Measurements from ENCODE around the gene PATZ1. TPM values are rescaled to one million over a fixed set of nuclear protein-coding genes. Genes with fewer than 3 reads are reported as not detected.
"Not testable (repeated sequence)": the region's sequence is repeated elsewhere in the genome, so short reads cannot be mapped to it uniquely, and the experiment has no call there.

Gene PATZ1, protein sequence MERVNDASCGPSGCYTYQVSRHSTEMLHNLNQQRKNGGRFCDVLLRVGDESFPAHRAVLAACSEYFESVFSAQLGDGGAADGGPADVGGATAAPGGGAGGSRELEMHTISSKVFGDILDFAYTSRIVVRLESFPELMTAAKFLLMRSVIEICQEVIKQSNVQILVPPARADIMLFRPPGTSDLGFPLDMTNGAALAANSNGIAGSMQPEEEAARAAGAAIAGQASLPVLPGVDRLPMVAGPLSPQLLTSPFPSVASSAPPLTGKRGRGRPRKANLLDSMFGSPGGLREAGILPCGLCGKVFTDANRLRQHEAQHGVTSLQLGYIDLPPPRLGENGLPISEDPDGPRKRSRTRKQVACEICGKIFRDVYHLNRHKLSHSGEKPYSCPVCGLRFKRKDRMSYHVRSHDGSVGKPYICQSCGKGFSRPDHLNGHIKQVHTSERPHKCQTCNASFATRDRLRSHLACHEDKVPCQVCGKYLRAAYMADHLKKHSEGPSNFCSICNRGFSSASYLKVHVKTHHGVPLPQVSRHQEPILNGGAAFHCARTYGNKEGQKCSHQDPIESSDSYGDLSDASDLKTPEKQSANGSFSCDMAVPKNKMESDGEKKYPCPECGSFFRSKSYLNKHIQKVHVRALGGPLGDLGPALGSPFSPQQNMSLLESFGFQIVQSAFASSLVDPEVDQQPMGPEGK
- 10 to 100 TPM; 14.1 to 17.6 TPM for total RNA-seq
- polyA plus RNA-seq, result 10 to 100 TPM in 1 of 2 donors, 1 to 10 TPM in 1; 3.3 to 11.5 TPM
- long read RNA-seq, donor 1, partial matches to known transcripts, result 3 of 13 reads
- long read RNA-seq, donor 1, other reads (novel, unspliced or antisense), result 5 of 13 reads
- long read RNA-seq, donor 2, partial matches to known transcripts, result 2 of 19 reads
- long read RNA-seq, donor 2, other reads (novel, unspliced or antisense), result 3 of 19 reads

- no peaks in the 10 kb centered on the region for H3K36me3 ChIP-seq (ENCODE audit: control insufficient read depth in 1 of 2, insufficient read depth in 2 of 2, low read length in 1 of 2)
- no peaks in the 10 kb centered on the region for H3K27me3 ChIP-seq (ENCODE audit: control insufficient read depth in 1 of 2, insufficient read depth in 2 of 2, low read length in 1 of 2)
- intact Hi-C loops (cut with DNase I), result loop anchor here in 1 of 2 donors (2.0 kb wide), 1 partner anchor 53 kb away; the partner anchor contains the start of gene DRG1
- peak within 1 kb of the TSS; percentile 66 to 94 for H3K4me3 ChIP-seq (ENCODE audit: low read length in 2 of 2)
- 0 to 1% methylated on average over 13 to 41 of the region's 41 CpGs for WGBS, 2 donors
- peak; percentile 23 for ATAC-seq (ENCODE audit: low FRiP score)
- H3K27ac ChIP-seq (ENCODE audit: low read depth in 1 of 2, low read length in 2 of 2), result peak within 1 kb of the TSS in 1 of 2 donors; percentile 33
- DNase-seq, result peak in 1 of 2 donors; percentile 84
- peaks cover 0 to 3% of the 10 kb centered on the region in 2 donors for H3K4me1 ChIP-seq (ENCODE audit: control insufficient read depth in 1 of 2, insufficient read depth in 2 of 2, low read length in 2 of 2)
- H3K9me3 ChIP-seq (ENCODE audit: control insufficient read depth, low read length), result no peaks in the 10 kb centered on the region
Measured at GRCh38 chr22:31346255-31346732, at the start of gene PATZ1. Gene PATZ1, minus strand, starts transcription at chr22:31346346. Its CDS starts 744 bp downstream, at chr22:31345602.

- Histone ChIP-seq H3K4me1 (ENCODE audit: control insufficient read depth in 1 of 2, insufficient read depth in 2 of 2, low read length in 2 of 2) (no peaks in the 10 kb centered on the region), H3K9me3 (ENCODE audit: control insufficient read depth, low read length) (no peaks in the 10 kb centered on the region), H3K27ac (ENCODE audit: low read depth in 1 of 2, low read length in 2 of 2) (no peak overlapping the region), H3K36me3 (ENCODE audit: control insufficient read depth in 1 of 2, insufficient read depth in 2 of 2, low read length in 1 of 2) (no peaks in the 10 kb centered on the region), H3K4me3 (ENCODE audit: low read length in 2 of 2) (no peak overlapping the region), H3K27me3 (ENCODE audit: control insufficient read depth in 1 of 2, insufficient read depth in 2 of 2, low read length in 1 of 2) (no peaks in the 10 kb centered on the region)
- ATAC-seq (ENCODE audit: low FRiP score), result no peak
- WGBS, 2 donors, result 59 to 67% methylated on average over 3 of the region's 3 CpGs
- intact Hi-C loops (cut with DNase I), result no loop called here
- DNase-seq, result no peak
Measured at GRCh38 chr22:31394326-31394725, 48.2 kb upstream of the PATZ1 start.

GRCh38 chr22:31393893-31394292 is 47.7 kb upstream of the PATZ1 start:
- 92 to 94% methylated on average over 2 of the region's 2 CpGs for WGBS, 2 donors
- no peaks in the 10 kb centered on the region for H3K36me3 ChIP-seq (ENCODE audit: control insufficient read depth in 1 of 2, insufficient read depth in 2 of 2, low read length in 1 of 2)
- H3K4me1 ChIP-seq (ENCODE audit: control insufficient read depth in 1 of 2, insufficient read depth in 2 of 2, low read length in 2 of 2), result no peaks in the 10 kb centered on the region
- ATAC-seq (ENCODE audit: low FRiP score) (no peak), DNase-seq (no peak)
- H3K4me3 ChIP-seq (ENCODE audit: low read length in 2 of 2), result no peak overlapping the region
- H3K27me3 ChIP-seq (ENCODE audit: control insufficient read depth in 1 of 2, insufficient read depth in 2 of 2, low read length in 1 of 2), result no peaks in the 10 kb centered on the region
- intact Hi-C loops (cut with DNase I), result no loop called here
- no peaks in the 10 kb centered on the region for H3K9me3 ChIP-seq (ENCODE audit: control insufficient read depth, low read length)
- H3K27ac ChIP-seq (ENCODE audit: low read depth in 1 of 2, low read length in 2 of 2), result no peak overlapping the region

- H3K36me3 ChIP-seq (ENCODE audit: control insufficient read depth in 1 of 2, insufficient read depth in 2 of 2, low read length in 1 of 2); H3K4me3 ChIP-seq (ENCODE audit: low read length in 2 of 2); intact Hi-C loops (cut with DNase I); H3K9me3 ChIP-seq (ENCODE audit: control insufficient read depth, low read length); ATAC-seq (ENCODE audit: low FRiP score); H3K27me3 ChIP-seq (ENCODE audit: control insufficient read depth in 1 of 2, insufficient read depth in 2 of 2, low read length in 1 of 2); H3K27ac ChIP-seq (ENCODE audit: low read depth in 1 of 2, low read length in 2 of 2); H3K4me1 ChIP-seq (ENCODE audit: control insufficient read depth in 1 of 2, insufficient read depth in 2 of 2, low read length in 2 of 2); DNase-seq: not testable (repeated sequence)
- 69 to 75% methylated on average over 6 of the region's 6 CpGs for WGBS, 2 donors
Measured at GRCh38 chr22:31378651-31379050, 32.5 kb upstream of the PATZ1 start.

- Histone ChIP-seq H3K36me3 (ENCODE audit: control insufficient read depth in 1 of 2, insufficient read depth in 2 of 2, low read length in 1 of 2) (no peaks in the 10 kb centered on the region), H3K4me1 (ENCODE audit: control insufficient read depth in 1 of 2, insufficient read depth in 2 of 2, low read length in 2 of 2) (no peaks in the 10 kb centered on the region), H3K4me3 (ENCODE audit: low read length in 2 of 2) (no peak overlapping the region), H3K9me3 (ENCODE audit: control insufficient read depth, low read length) (no peaks in the 10 kb centered on the region), H3K27me3 (ENCODE audit: control insufficient read depth in 1 of 2, insufficient read depth in 2 of 2, low read length in 1 of 2) (no peaks in the 10 kb centered on the region), H3K27ac (ENCODE audit: low read depth in 1 of 2, low read length in 2 of 2) (no peak overlapping the region)
- DNase-seq (no peak), ATAC-seq (ENCODE audit: low FRiP score) (no peak)
- intact Hi-C loops (cut with DNase I), result no loop called here
- 67 to 80% methylated on average over 3 of the region's 3 CpGs for WGBS, 2 donors
Measured at GRCh38 chr22:31378123-31378522, 32.0 kb upstream of the PATZ1 start.

DNA sequence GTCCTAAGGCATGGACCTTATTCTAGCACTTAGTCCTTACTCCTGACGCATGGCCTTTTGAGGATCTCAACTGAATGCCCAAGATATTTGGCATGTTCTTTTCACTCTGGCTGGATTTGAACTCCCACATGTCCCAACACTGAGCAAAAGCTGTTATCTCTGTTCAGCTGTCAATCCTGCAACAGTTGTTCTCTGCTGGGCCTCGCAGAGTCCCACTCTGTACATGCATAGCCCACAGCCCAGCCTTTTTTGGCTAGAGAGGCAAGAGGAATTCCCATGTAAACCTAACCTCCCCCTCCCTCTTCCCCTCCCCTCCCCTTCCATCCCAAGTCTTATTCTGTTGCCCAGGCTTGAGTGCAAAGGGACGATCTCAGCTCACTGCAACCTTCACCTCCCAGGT is 31.5 kb upstream of the PATZ1 start:
- DNase-seq (no peak), ATAC-seq (ENCODE audit: low FRiP score) (no peak)
- H3K9me3 ChIP-seq (ENCODE audit: control insufficient read depth, low read length), result no peaks in the 10 kb centered on the region
- WGBS, 2 donors, result 55 to 62% methylated on average over 3 of the region's 3 CpGs
- H3K27ac ChIP-seq (ENCODE audit: low read depth in 1 of 2, low read length in 2 of 2), result no peak overlapping the region
- intact Hi-C loops (cut with DNase I), result no loop called here
- H3K4me3 ChIP-seq (ENCODE audit: low read length in 2 of 2), result no peak overlapping the region
- H3K27me3 ChIP-seq (ENCODE audit: control insufficient read depth in 1 of 2, insufficient read depth in 2 of 2, low read length in 1 of 2), result no peaks in the 10 kb centered on the region
- no peaks in the 10 kb centered on the region for H3K36me3 ChIP-seq (ENCODE audit: control insufficient read depth in 1 of 2, insufficient read depth in 2 of 2, low read length in 1 of 2)
- no peaks in the 10 kb centered on the region for H3K4me1 ChIP-seq (ENCODE audit: control insufficient read depth in 1 of 2, insufficient read depth in 2 of 2, low read length in 2 of 2)

GRCh38 chr22:31367426-31367825 is 21.3 kb upstream of the PATZ1 start:
- Histone ChIP-seq H3K27me3 (ENCODE audit: control insufficient read depth in 1 of 2, insufficient read depth in 2 of 2, low read length in 1 of 2) (no peaks in the 10 kb centered on the region), H3K9me3 (ENCODE audit: control insufficient read depth, low read length) (no peaks in the 10 kb centered on the region), H3K36me3 (ENCODE audit: control insufficient read depth in 1 of 2, insufficient read depth in 2 of 2, low read length in 1 of 2) (no peaks in the 10 kb centered on the region), H3K4me1 (ENCODE audit: control insufficient read depth in 1 of 2, insufficient read depth in 2 of 2, low read length in 2 of 2) (no peaks in the 10 kb centered on the region), H3K27ac (ENCODE audit: low read depth in 1 of 2, low read length in 2 of 2) (no peak overlapping the region), H3K4me3 (ENCODE audit: low read length in 2 of 2) (no peak overlapping the region)
- 70 to 76% methylated on average over 3 of the region's 3 CpGs for WGBS, 2 donors
- intact Hi-C loops (cut with DNase I), result no loop called here
- DNase-seq (no peak), ATAC-seq (ENCODE audit: low FRiP score) (no peak)

DNA sequence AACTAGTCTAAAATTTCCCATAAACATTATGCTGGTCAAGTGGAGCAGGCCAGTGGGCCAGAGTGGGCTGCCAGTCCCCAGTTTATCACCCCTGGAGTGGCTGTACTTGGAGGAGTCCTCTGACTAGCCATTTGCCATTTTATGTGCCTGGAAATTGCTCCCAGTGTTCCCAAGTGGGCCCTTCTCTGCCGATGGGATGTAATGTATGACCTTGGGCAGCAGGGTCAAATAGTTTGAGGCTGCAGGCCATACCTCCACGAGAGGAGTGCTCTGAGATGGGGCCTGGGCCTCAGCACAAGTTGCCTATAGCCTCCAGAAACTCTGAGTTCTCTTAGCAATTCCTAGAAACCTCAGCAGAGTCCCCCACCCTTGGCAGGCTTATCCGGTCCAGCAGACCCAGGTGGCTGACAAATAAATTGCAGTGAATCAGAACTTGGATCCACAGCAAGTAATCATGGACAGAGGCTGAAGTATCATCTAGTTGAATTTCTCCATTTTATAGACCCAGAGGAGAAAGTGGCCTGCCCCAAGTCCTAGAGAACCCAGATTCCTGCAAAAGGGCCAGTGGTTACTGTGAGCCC is 17.8 kb upstream of the PATZ1 start:
- intact Hi-C loops (cut with DNase I), result no loop called here
- WGBS, 2 donors, result 58 to 62% methylated on average over 3 of the region's 3 CpGs
- H3K27ac ChIP-seq (ENCODE audit: low read depth in 1 of 2, low read length in 2 of 2), result no peak overlapping the region
- no peaks in the 10 kb centered on the region for H3K27me3 ChIP-seq (ENCODE audit: control insufficient read depth in 1 of 2, insufficient read depth in 2 of 2, low read length in 1 of 2)
- peak in 1 of 2 donors; percentile 32 for DNase-seq
- no peak for ATAC-seq (ENCODE audit: low FRiP score)
- no peaks in the 10 kb centered on the region for H3K36me3 ChIP-seq (ENCODE audit: control insufficient read depth in 1 of 2, insufficient read depth in 2 of 2, low read length in 1 of 2)
- no peaks in the 10 kb centered on the region for H3K9me3 ChIP-seq (ENCODE audit: control insufficient read depth, low read length)
- no peak overlapping the region for H3K4me3 ChIP-seq (ENCODE audit: low read length in 2 of 2)
- H3K4me1 ChIP-seq (ENCODE audit: control insufficient read depth in 1 of 2, insufficient read depth in 2 of 2, low read length in 2 of 2), result no peaks in the 10 kb centered on the region

Data from aorta (tissue), 5 donors.